ENCODE data around the gene DENND5A.

DNA sequence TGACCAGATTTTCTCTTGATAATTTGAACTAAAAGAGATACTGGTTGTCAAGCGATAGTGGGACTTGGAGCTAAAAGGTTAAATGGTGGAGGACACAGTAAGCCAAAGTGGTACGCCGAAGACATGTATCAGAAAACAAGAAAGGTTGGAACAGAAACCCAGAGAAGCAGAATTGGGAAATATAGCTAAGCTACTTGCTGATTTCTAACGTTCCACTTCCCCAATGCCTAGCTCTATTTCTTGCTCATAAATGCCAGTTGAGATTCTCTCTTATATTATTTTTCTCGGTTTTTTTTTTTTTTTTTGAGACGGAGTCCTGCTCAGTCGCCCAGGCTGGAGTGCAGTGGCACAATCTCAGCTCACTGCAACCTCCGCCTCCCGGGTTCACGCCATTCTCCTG is 36.6 kb upstream of the DENND5A start:
- TF ChIP-seq, protein P1, sequence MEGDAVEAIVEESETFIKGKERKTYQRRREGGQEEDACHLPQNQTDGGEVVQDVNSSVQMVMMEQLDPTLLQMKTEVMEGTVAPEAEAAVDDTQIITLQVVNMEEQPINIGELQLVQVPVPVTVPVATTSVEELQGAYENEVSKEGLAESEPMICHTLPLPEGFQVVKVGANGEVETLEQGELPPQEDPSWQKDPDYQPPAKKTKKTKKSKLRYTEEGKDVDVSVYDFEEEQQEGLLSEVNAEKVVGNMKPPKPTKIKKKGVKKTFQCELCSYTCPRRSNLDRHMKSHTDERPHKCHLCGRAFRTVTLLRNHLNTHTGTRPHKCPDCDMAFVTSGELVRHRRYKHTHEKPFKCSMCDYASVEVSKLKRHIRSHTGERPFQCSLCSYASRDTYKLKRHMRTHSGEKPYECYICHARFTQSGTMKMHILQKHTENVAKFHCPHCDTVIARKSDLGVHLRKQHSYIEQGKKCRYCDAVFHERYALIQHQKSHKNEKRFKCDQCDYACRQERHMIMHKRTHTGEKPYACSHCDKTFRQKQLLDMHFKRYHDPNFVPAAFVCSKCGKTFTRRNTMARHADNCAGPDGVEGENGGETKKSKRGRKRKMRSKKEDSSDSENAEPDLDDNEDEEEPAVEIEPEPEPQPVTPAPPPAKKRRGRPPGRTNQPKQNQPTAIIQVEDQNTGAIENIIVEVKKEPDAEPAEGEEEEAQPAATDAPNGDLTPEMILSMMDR (IDR thresholded peaks at IDR 0.05 in 2 of 3, conservative IDR thresholded peaks at IDR 0.05 in 1 of 3; ENCODE audit: insufficient read depth in 2 of 3, low read depth in 1 of 3, low read length in 3 of 3), result no peak
- TF ChIP-seq CHD2 (IDR thresholded peaks at IDR 0.05; ENCODE audit: low read depth, low read length) (no peak), EZH2 (IDR thresholded peaks at IDR 0.05; ENCODE audit: borderline replicate concordance, low read depth, low read length) (no peak), NCOA2 (IDR thresholded peaks at IDR 0.05; ENCODE audit: partially characterized antibody in 2 of 2) (no peak), KAT2B (IDR thresholded peaks at IDR 0.05; ENCODE audit: low read depth, low read length) (no peak), EP400 (IDR thresholded peaks at IDR 0.05) (no peak), TAF7 (tag; IDR thresholded peaks at IDR 0.05) (no peak), ESRRB (CRISPR knock-in tag; IDR thresholded peaks at IDR 0.05; ENCODE audit: borderline replicate concordance) (no peak), KLF6 (CRISPR knock-in tag; IDR thresholded peaks at IDR 0.05; ENCODE audit: borderline replicate concordance) (no peak)
- TF ChIP-seq, protein P2, sequence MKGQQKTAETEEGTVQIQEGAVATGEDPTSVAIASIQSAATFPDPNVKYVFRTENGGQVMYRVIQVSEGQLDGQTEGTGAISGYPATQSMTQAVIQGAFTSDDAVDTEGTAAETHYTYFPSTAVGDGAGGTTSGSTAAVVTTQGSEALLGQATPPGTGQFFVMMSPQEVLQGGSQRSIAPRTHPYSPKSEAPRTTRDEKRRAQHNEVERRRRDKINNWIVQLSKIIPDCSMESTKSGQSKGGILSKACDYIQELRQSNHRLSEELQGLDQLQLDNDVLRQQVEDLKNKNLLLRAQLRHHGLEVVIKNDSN (CRISPR knock-in tag; IDR thresholded peaks at IDR 0.05), result no peak
- TF ChIP-seq, protein P3, sequence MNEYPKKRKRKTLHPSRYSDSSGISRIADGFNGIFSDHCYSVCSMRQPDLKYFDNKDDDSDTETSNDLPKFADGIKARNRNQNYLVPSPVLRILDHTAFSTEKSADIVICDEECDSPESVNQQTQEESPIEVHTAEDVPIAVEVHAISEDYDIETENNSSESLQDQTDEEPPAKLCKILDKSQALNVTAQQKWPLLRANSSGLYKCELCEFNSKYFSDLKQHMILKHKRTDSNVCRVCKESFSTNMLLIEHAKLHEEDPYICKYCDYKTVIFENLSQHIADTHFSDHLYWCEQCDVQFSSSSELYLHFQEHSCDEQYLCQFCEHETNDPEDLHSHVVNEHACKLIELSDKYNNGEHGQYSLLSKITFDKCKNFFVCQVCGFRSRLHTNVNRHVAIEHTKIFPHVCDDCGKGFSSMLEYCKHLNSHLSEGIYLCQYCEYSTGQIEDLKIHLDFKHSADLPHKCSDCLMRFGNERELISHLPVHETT (CRISPR knock-in tag; conservative IDR thresholded peaks at IDR 0.05 in 1 of 2, IDR thresholded peaks at IDR 0.05 in 1 of 2), result no peak
